HFFc6 (cell line): ENCODE measurements around the gene PDE4D. TPM values are rescaled to one million over a fixed set of nuclear protein-coding genes. Genes with fewer than 3 reads are reported as not detected.

ENCODE experiments used
- DNase-seq: peaks from one replicate; pipeline ENCODE4 v3.0.0-alpha.2; 2018
- H3K27ac Mint-ChIP-seq: 2 replicates; pipeline ENCODE4 v1.8.0; 2020; ENCODE audit warnings: mild to moderate bottlenecking, mixed read lengths
- H3K27me3 Mint-ChIP-seq: 2 replicates; pipeline ENCODE4 v1.8.0; 2021; ENCODE audit warnings: mild to moderate bottlenecking, moderate library complexity, mixed read lengths; ENCODE audit not compliant: insufficient read depth
- H3K36me3 Mint-ChIP-seq: 2 replicates; pipeline ENCODE4 v1.8.0; 2021; ENCODE audit warnings: low read depth, mixed read lengths
- H3K4me1 Mint-ChIP-seq: 2 replicates; pipeline ENCODE4 v1.8.0; 2020; ENCODE audit warnings: low read depth, mixed read lengths
- H3K4me3 Mint-ChIP-seq: 2 replicates; pipeline ENCODE4 v1.8.0; 2020; ENCODE audit warnings: mild to moderate bottlenecking, moderate library complexity, mixed read lengths
- H3K9me3 Mint-ChIP-seq: 2 replicates; pipeline ENCODE4 v1.8.0; 2020; ENCODE audit warnings: mild to moderate bottlenecking, mixed read lengths
- CTCF ChIP-seq: fragments of 200-600 bp; sonication (generic); IDR thresholded peaks from 2 replicates; pipeline ENCODE4 v1.5.0; 2021; ENCODE audit warnings: antibody characterized with exemption, mild to moderate bottlenecking
- total RNA-seq, 6 experiments: library from RNA; stranded (reverse); fragmentation: NEBNext Ultra II Directional; extraction: Animal tissue kit (Norgen Biotek cat#: 25700); gene quantifications; 2 replicates in 1 of 6; 3 replicates in 5 of 6; pipeline ENCODE4 v1.2.3, GENCODE V29; 2021

The PDE4D gene
- total RNA-seq, 6 experiments from 2014 or later, result 1.8 to 7.3 (median 6.2) TPM

DNA sequence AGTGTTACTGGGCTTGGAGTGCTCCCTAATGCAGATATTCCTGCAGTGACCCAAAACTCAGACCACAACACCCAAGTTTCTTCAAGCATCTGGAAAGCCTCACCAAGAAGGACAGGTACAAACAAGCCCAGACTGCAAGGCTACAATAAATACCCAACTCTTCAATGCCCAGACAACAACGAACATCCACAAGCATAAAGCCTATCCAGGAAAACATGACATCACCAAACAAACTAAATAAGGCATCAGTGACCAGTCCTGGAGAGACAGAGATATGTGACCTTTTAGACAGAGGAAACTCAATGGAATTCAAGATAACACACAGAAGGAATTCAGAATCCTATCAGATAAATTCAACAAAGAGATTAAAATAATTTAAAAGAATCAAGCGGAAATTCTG is 605.6 kb downstream of the PDE4D start:
- Mint-ChIP-seq H3K27me3 (peaks cover 3% of the 10 kb centered on the region), H3K27ac (no peak overlapping the region), H3K36me3 (no peaks in the 10 kb centered on the region), H3K4me1 (no peaks in the 10 kb centered on the region), H3K4me3 (no peak overlapping the region), H3K9me3 (no peaks in the 10 kb centered on the region)
- DNase-seq, result no peak
- no peak for TF ChIP-seq CTCF

DNA sequence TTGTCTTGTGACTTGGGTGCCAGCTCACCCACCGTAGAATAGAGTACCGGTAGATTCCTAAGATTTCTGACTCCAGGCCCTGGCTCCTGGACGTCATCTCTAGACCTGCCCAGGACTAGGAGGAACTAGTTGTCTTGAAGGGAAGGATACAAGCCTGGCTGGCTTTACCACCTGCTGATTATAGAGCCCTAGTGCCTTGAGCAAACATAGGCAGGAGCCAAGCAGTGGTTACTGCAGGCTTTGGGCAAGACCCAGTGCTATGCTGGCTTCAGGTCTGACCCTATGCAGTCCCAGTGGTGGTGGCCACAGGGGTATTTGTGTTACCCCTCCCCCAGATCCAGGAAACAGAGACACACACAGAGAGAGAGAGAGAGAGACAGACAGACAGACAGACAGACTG is 606.2 kb downstream of the PDE4D start:
- no peak for TF ChIP-seq CTCF
- no peak overlapping the region for H3K27ac Mint-ChIP-seq
- no peaks in the 10 kb centered on the region for H3K36me3 Mint-ChIP-seq
- H3K27me3 Mint-ChIP-seq, result peaks cover 3% of the 10 kb centered on the region
- no peak for DNase-seq
- H3K4me3 Mint-ChIP-seq, result no peak overlapping the region
- no peaks in the 10 kb centered on the region for H3K9me3 Mint-ChIP-seq
- no peaks in the 10 kb centered on the region for H3K4me1 Mint-ChIP-seq

DNA sequence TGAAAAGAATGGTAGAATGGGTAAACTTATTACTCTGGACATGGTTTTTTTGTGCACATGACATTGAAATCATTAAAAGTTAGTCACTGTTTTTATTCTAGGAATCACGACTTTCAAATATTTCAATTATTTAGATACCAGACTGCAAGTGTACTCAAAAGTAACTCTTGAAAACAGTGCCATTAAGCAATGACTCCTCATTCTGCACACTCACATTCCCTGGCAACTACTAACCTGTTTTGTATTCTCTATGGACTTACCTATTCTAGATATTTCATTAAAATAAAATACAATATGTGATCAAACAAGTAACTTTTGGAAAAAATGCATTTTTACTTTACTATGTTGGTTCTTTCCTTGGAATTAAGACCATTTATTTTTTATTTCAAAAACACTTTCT is 607.0 kb downstream of the PDE4D start:
- DNase-seq, result no peak
- Mint-ChIP-seq H3K4me1 (no peaks in the 10 kb centered on the region), H3K9me3 (no peaks in the 10 kb centered on the region), H3K27me3 (peaks cover 3% of the 10 kb centered on the region), H3K4me3 (no peak overlapping the region), H3K36me3 (no peaks in the 10 kb centered on the region), H3K27ac (no peak overlapping the region)
- TF ChIP-seq CTCF, result no peak

- H3K36me3 Mint-ChIP-seq, result no peaks in the 10 kb centered on the region
- no peak overlapping the region for H3K27ac Mint-ChIP-seq
- no peaks in the 10 kb centered on the region for H3K9me3 Mint-ChIP-seq
- TF ChIP-seq CTCF, result no peak
- no peaks in the 10 kb centered on the region for H3K4me1 Mint-ChIP-seq
- H3K4me3 Mint-ChIP-seq, result no peak overlapping the region
- H3K27me3 Mint-ChIP-seq, result peaks cover 3% of the 10 kb centered on the region
- no peak for DNase-seq
These were observed 608.1 kb downstream of the PDE4D start for GRCh38 chr5:59285300-59286016.

- no peaks in the 10 kb centered on the region for H3K36me3 Mint-ChIP-seq
- no peak for TF ChIP-seq CTCF
- no peak for DNase-seq
- H3K9me3 Mint-ChIP-seq, result no peaks in the 10 kb centered on the region
- no peak overlapping the region for H3K4me3 Mint-ChIP-seq
- H3K27ac Mint-ChIP-seq, result no peak overlapping the region
- H3K27me3 Mint-ChIP-seq, result peaks cover 3% of the 10 kb centered on the region
- H3K4me1 Mint-ChIP-seq, result no peaks in the 10 kb centered on the region
These were observed 610.8 kb downstream of the PDE4D start for GRCh38 chr5:59282726-59283125.
